ENCODE results near the gene TSPAN17. TPM values are rescaled to one million over a fixed set of nuclear protein-coding genes. Genes with fewer than 3 reads are reported as not detected.
A peak's percentile ranks its signal among the peaks of the same experiment; 100 is the strongest.

The TSPAN17 gene
- total and polyA plus RNA-seq, 7 donors, result 22.5 to 51.9 (median 25.8) TPM

GRCh38 chr5:176663566-176663965 is 16.3 kb downstream of the TSPAN17 start:
- no peak for DNase-seq
- H3K4me1 ChIP-seq, result peaks cover 3% of the 10 kb centered on the region
- ATAC-seq, result no peak
- 76 to 83% (median 83%) methylated on average over 10 of the region's 10 CpGs for WGBS, 3 donors
- H3K27ac ChIP-seq, result no peak overlapping the region
- intact Hi-C loops (cut with DNase I), result loop anchor here in 1 of 2 donors (5.0 kb wide), 1 partner anchor 144 kb away; no protein-coding TSS in a partner anchor
- no peak overlapping the region for H3K4me3 ChIP-seq
- peaks cover 0 to 35% (median 0%) of the 10 kb centered on the region in 3 donors for H3K27me3 ChIP-seq (ENCODE audit: insufficient read depth in 3 of 3, low read length in 2 of 3)
- no peaks in the 10 kb centered on the region for H3K36me3 ChIP-seq (ENCODE audit: insufficient read depth in 1 of 2, low read depth in 1 of 2)
- TF ChIP-seq CTCF (IDR thresholded peaks at IDR 0.05), result no peak
- H3K9me3 ChIP-seq, result no peaks in the 10 kb centered on the region

DNA sequence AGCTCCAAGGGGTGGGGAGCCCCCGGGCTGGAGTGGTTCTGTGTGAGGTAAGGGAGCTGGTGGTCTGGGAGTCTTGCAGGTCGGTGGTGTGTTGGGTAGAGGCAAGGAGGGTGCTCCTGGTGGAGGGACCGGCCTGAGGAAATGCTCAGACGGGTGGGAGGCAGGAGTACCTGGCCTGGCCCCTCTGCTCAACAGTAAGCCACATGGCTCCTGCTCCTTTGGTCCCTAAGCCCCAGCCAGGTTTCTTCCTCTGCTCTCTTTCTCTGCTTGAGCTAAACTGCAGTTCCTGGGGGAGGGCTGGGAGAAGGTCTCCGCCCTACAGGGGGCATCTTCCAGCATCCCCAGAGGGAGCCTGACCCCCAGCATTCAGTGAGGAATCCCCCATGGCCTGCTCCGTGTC is 17.2 kb downstream of the TSPAN17 start:
- Histone ChIP-seq H3K4me1 (peaks cover 3% of the 10 kb centered on the region), H3K27ac (no peak overlapping the region), H3K9me3 (no peaks in the 10 kb centered on the region), H3K4me3 (no peak overlapping the region), H3K36me3 (ENCODE audit: insufficient read depth in 1 of 2, low read depth in 1 of 2) (no peaks in the 10 kb centered on the region), H3K27me3 (ENCODE audit: insufficient read depth in 3 of 3, low read length in 2 of 3) (peaks cover 0 to 42% (median 0%) of the 10 kb centered on the region in 3 donors)
- ATAC-seq (no peak), DNase-seq (peak in 1 of 2 donors; percentile 19)
- 14 to 26% (median 19%) methylated on average over 5 to 6 of the region's 6 CpGs for WGBS, 3 donors
- TF ChIP-seq CTCF (IDR thresholded peaks at IDR 0.05), result no peak
- intact Hi-C loops (cut with DNase I), result loop anchor here in 1 of 2 donors (5.0 kb wide), 1 partner anchor 143 kb away; no protein-coding TSS in a partner anchor

GRCh38 chr5:176664886-176665285 is 17.6 kb downstream of the TSPAN17 start:
- 18 to 24% (median 21%) methylated on average over 19 of the region's 19 CpGs for WGBS, 3 donors
- peaks cover 3% of the 10 kb centered on the region for H3K4me1 ChIP-seq
- H3K27ac ChIP-seq, result no peak overlapping the region
- peaks cover 0 to 46% (median 0%) of the 10 kb centered on the region in 3 donors for H3K27me3 ChIP-seq (ENCODE audit: insufficient read depth in 3 of 3, low read length in 2 of 3)
- intact Hi-C loops (cut with DNase I), result loop anchor here in 1 of 2 donors (5.0 kb wide), 1 partner anchor 142 kb away; no protein-coding TSS in a partner anchor
- H3K9me3 ChIP-seq, result no peaks in the 10 kb centered on the region
- no peak for TF ChIP-seq CTCF (IDR thresholded peaks at IDR 0.05)
- no peaks in the 10 kb centered on the region for H3K36me3 ChIP-seq (ENCODE audit: insufficient read depth in 1 of 2, low read depth in 1 of 2)
- ATAC-seq (no peak), DNase-seq (peak in 1 of 2 donors; percentile 38)
- no peak overlapping the region for H3K4me3 ChIP-seq

GRCh38 chr5:176665517-176665916 is 18.2 kb downstream of the TSPAN17 start:
- H3K27me3 ChIP-seq (ENCODE audit: insufficient read depth in 3 of 3, low read length in 2 of 3), result peaks cover 0 to 47% (median 0%) of the 10 kb centered on the region in 3 donors
- no peak for DNase-seq
- no peak overlapping the region for H3K27ac ChIP-seq
- no peaks in the 10 kb centered on the region for H3K36me3 ChIP-seq (ENCODE audit: insufficient read depth in 1 of 2, low read depth in 1 of 2)
- H3K4me3 ChIP-seq, result no peak overlapping the region
- H3K9me3 ChIP-seq, result no peaks in the 10 kb centered on the region
- no peak for ATAC-seq
- WGBS, 3 donors, result 87 to 91% (median 89%) methylated on average over 6 of the region's 6 CpGs
- intact Hi-C loops (cut with DNase I), result no loop called here
- peaks cover 3% of the 10 kb centered on the region for H3K4me1 ChIP-seq
- no peak for TF ChIP-seq CTCF (IDR thresholded peaks at IDR 0.05)

DNA sequence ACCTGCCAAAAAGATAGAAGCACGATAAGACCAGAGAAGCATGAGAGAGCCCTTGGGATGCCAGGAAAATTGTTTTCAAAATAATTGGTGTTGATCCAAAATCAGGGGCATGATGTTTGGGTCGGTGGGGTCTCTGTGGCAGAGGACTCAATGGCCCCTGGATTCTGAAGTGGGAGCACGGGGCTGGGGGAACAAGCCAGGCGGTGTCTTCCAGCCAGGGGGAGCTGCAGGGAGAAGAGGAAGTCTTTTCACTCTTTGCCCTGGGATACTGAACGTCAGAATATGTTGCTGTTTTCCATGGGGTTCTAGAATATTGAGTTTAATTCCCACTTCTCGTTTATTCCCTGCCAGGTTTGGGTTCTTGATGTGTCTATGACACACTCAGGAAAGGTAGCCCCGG is 20.4 kb downstream of the TSPAN17 start:
- 60 to 69% (median 60%) methylated on average over 7 of the region's 7 CpGs for WGBS, 3 donors
- intact Hi-C loops (cut with DNase I), result no loop called here
- DNase-seq (no peak), ATAC-seq (no peak)
- Histone ChIP-seq H3K36me3 (ENCODE audit: insufficient read depth in 1 of 2, low read depth in 1 of 2) (no peaks in the 10 kb centered on the region), H3K4me1 (no peaks in the 10 kb centered on the region), H3K27ac (no peak overlapping the region), H3K4me3 (no peak overlapping the region), H3K9me3 (no peaks in the 10 kb centered on the region), H3K27me3 (ENCODE audit: insufficient read depth in 3 of 3, low read length in 2 of 3) (peaks cover 0 to 51% (median 0%) of the 10 kb centered on the region in 3 donors)
- no peak for TF ChIP-seq CTCF (IDR thresholded peaks at IDR 0.05)

All from psoas muscle (tissue), 8 donors.